ENCODE data around the gene OR2A25.

The OR2A25 gene

DNA sequence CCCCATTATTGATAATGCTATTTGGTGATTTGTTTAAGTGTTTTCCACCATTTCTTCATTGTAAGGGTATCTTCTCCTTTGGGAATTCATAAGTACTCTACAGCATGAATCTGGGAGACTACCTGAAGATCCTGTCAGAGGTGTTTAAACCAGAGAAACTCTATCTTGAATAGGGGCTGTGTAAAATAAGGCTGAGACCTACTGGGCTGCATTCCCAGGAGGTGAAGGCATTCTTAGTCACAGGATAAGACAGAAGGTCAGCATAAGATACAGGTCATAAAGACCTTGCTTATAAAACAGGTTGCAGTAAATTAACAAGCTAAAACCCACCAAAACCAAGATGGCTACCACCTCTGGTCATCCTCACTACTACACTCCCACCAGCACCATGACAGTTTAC lies 34.2 kb upstream of the OR2A25 start:
- H3K4me3 ChIP-seq (ENCODE audit: low read depth, low read length), result no peak overlapping the region
- TF ChIP-seq, protein P1, sequence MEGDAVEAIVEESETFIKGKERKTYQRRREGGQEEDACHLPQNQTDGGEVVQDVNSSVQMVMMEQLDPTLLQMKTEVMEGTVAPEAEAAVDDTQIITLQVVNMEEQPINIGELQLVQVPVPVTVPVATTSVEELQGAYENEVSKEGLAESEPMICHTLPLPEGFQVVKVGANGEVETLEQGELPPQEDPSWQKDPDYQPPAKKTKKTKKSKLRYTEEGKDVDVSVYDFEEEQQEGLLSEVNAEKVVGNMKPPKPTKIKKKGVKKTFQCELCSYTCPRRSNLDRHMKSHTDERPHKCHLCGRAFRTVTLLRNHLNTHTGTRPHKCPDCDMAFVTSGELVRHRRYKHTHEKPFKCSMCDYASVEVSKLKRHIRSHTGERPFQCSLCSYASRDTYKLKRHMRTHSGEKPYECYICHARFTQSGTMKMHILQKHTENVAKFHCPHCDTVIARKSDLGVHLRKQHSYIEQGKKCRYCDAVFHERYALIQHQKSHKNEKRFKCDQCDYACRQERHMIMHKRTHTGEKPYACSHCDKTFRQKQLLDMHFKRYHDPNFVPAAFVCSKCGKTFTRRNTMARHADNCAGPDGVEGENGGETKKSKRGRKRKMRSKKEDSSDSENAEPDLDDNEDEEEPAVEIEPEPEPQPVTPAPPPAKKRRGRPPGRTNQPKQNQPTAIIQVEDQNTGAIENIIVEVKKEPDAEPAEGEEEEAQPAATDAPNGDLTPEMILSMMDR (IDR thresholded peaks at IDR 0.05; ENCODE audit: low read depth, low read length), result no peak
- H3K4me1 ChIP-seq, result no peaks in the 10 kb centered on the region
- H3K36me3 ChIP-seq, result no peaks in the 10 kb centered on the region
- no peaks in the 10 kb centered on the region for H3K27me3 ChIP-seq
- no peak for DNase-seq
- no peaks in the 10 kb centered on the region for H3K9me3 ChIP-seq

DNA sequence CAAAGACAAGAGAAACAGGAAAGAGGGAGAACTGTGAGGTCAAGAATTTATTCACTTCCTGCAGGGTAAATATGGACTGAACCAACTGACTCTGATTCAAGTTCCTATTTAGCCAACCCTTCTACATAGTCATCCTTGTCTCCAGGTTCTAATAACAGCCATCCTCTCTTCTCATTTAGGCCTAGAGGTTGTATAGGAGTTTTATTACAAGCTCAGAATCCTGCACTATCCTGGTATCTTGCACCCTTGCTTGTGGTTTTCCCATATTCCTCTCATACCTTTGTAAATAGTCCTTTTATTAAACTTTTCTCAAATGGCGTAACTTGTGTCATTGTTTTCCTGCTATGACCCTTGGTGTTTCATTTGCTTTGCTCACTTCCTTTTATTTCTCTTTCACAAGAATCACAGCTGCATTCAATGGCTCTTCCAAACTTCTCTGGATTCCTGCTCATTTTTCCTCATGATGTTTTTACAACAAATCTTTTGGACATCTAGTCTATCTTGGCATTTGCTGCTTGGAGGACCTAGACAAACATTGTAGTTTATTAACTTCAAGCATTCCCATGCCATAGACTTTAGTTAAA lies 33.2 kb upstream of the OR2A25 start:
- Histone ChIP-seq H3K4me1 (no peaks in the 10 kb centered on the region), H3K27me3 (no peaks in the 10 kb centered on the region), H3K9me3 (no peaks in the 10 kb centered on the region), H3K36me3 (no peaks in the 10 kb centered on the region), H3K4me3 (ENCODE audit: low read depth, low read length) (no peak overlapping the region)
- TF ChIP-seq, protein P1 (IDR thresholded peaks at IDR 0.05; ENCODE audit: low read depth, low read length), result no peak
- no peak for DNase-seq

DNA sequence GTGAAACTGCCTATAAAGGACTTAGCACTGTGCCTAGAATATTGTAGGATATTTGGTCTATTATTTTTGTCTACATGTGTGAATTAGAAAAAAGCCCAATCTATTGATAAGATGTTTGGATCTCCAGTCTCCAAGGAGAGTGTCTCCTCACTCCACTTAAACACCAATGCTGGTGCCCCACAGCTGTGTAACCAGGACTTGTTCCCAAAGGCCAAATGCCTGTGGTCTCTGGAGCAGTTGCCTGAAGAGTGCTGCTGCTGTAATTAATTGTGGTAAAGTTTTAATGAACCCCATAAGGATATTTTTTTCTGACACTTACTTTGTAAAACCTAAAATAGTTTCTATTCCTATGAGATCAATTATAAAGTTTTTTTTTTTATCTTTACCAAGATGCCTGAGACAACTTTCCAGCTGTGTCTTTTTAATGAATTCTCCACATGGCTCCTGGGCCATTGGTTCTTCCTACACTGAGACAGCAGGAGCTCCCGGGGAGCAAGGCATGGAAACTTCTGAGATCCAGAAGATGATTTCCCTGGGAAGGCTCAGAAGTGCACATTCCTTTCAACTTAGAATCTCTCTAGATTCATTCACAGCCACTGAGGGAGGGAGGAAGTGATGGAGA lies 32.1 kb upstream of the OR2A25 start:
- H3K9me3 ChIP-seq, result no peaks in the 10 kb centered on the region
- H3K4me3 ChIP-seq (ENCODE audit: low read depth, low read length), result no peak overlapping the region
- no peaks in the 10 kb centered on the region for H3K4me1 ChIP-seq
- DNase-seq, result no peak
- no peaks in the 10 kb centered on the region for H3K27me3 ChIP-seq
- TF ChIP-seq, protein P1 (IDR thresholded peaks at IDR 0.05; ENCODE audit: low read depth, low read length), result no peak
- no peaks in the 10 kb centered on the region for H3K36me3 ChIP-seq

DNA sequence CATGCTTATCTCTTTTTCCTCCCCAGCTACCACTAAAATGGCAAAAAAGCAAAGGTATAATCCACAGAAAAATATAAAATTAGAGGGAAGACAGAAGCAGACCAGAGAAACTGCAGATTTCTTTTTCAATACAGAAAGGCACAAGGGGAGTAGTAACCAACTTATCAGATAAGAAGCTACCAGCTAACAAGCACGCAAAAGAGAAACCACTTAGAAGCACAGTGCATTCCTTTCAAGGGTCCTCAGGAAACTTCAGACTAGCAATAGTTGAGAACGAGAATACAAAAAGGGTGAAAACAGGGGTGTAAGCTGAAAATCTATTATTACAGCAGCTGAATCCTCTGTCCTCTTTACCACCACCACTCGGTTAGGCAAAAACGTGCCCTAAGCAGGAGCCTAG lies 30.7 kb upstream of the OR2A25 start:
- H3K27me3 ChIP-seq, result no peaks in the 10 kb centered on the region
- no peaks in the 10 kb centered on the region for H3K36me3 ChIP-seq
- H3K9me3 ChIP-seq, result no peaks in the 10 kb centered on the region
- no peaks in the 10 kb centered on the region for H3K4me1 ChIP-seq
- TF ChIP-seq, protein P1 (IDR thresholded peaks at IDR 0.05; ENCODE audit: low read depth, low read length), result no peak
- H3K4me3 ChIP-seq (ENCODE audit: low read depth, low read length), result no peak overlapping the region
- DNase-seq, result no peak

DNA sequence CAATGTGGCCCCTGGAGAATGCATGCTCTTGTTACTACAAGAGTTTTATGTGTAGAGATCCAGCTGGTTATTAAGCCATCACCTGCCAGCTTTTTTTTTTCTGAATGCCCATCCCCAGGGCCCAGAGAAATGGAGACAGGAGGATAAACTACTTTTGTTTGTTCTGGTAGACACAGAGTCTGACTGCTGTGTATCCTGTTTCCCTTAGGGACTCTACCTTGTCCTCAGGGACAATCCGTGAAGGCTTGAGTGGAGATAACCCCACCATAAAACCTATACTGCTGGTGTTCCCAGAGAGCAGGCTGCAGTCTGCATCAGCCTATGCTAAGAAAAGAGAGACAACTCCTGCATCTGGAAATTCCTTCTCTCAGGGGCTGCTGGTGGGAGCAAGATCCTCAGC lies 21.0 kb upstream of the OR2A25 start, which contains the start of gene OR2A5:
TSS of gene OR2A5 (plus strand) at position 301 of the 400 bp plus-strand sequence. CDS start 1,454 bp downstream, outside the sequence.
- TF ChIP-seq, protein P1 (IDR thresholded peaks at IDR 0.05; ENCODE audit: low read depth, low read length), result no peak
- H3K4me1 ChIP-seq, result no peaks in the 10 kb centered on the region
- no peaks in the 10 kb centered on the region for H3K9me3 ChIP-seq
- no peaks in the 10 kb centered on the region for H3K36me3 ChIP-seq
- no peaks in the 10 kb centered on the region for H3K27me3 ChIP-seq
- H3K4me3 ChIP-seq (ENCODE audit: low read depth, low read length), result no peak within 1 kb of the TSS
- DNase-seq, result no peak

DNA sequence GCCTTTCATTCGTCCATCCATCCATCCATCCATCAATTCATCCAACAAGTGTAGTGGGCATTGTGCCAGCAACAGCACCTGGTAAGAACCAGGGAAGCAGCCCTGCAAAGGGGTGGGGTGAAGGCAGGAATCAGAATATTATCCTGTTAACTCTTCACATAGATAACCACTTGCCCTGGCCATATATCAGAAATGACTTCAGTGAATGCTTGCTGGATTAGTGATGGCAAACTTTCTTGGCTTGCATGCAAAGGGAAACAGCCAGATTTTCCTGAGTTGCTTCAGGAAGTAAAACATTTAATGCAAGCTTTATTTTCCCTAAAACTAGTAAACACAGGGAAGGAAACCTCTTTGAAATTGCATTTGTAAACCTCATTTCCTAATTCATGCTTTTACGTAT lies 20.1 kb upstream of the OR2A25 start:
- TF ChIP-seq, protein P1 (IDR thresholded peaks at IDR 0.05; ENCODE audit: low read depth, low read length), result no peak
- H3K4me3 ChIP-seq (ENCODE audit: low read depth, low read length), result no peak overlapping the region
- no peaks in the 10 kb centered on the region for H3K4me1 ChIP-seq
- no peaks in the 10 kb centered on the region for H3K27me3 ChIP-seq
- DNase-seq, result no peak
- H3K9me3 ChIP-seq, result no peaks in the 10 kb centered on the region
- H3K36me3 ChIP-seq, result no peaks in the 10 kb centered on the region

Data from BE2C (cell line).